Heart right ventricle (tissue), 16 donors: ENCODE measurements around the gene ARHGAP42. TPM values are rescaled to one million over a fixed set of nuclear protein-coding genes. Genes with fewer than 3 reads are reported as not detected.

Source experiments
- ATAC-seq, 8 donors: fragments of 200-7000 bp; cut with Tn5 transposase; one replicate each; pipeline ENCODE4 v1.9.1; 2020; ENCODE audit warnings: mild to moderate bottlenecking in 8 of 8, moderate library complexity in 8 of 8, moderate number of reproducible peaks in 1 of 8
- DNase-seq, 2 donors: peaks; one replicate each; pipeline ENCODE4 v3.0.0-alpha.2; 2020
- H3K27ac ChIP-seq, 10 donors: fragments of 200-600 bp; sonication (generic) in 2 of 10; one replicate each; pipeline versions ENCODE4 v1.5.0 to v1.8.0; 2020 to 2022; ENCODE audit warnings: mild to moderate bottlenecking in 3 of 10
- H3K27me3 ChIP-seq, 7 donors: fragments of 200-600 bp; one replicate each; pipeline ENCODE4 v1.8.0; 2021 to 2022; ENCODE audit warnings: mild to moderate bottlenecking in 2 of 7
- H3K36me3 ChIP-seq, 9 donors: fragments of 200-600 bp; sonication (generic) in 1 of 9; one replicate each; pipeline versions ENCODE4 v1.5.0 to v1.8.0; 2020 to 2022; ENCODE audit warnings: mild to moderate bottlenecking in 2 of 9
- H3K4me1 ChIP-seq, 9 donors: fragments of 200-600 bp; sonication (generic) in 1 of 9; one replicate each; pipeline versions ENCODE4 v1.5.0 to v1.8.0; 2020 to 2022; ENCODE audit warnings: mild to moderate bottlenecking in 4 of 9
- H3K4me3 ChIP-seq, 10 donors: fragments of 200-600 bp; sonication (generic) in 2 of 10; one replicate each; pipeline versions ENCODE4 v1.5.0 to v1.8.0; 2020 to 2022; ENCODE audit warnings: mild to moderate bottlenecking in 7 of 10, moderate library complexity in 2 of 10
- H3K9me3 ChIP-seq, 11 donors: fragments of 200-600 bp in 10 of 11; sonication (generic) in 2 of 11; one replicate each; pipeline versions ENCODE4 v1.5.0 to v1.8.0; 2013 to 2022; ENCODE audit warnings: mild to moderate bottlenecking in 2 of 11, control low read depth in 1 of 11, moderate library complexity in 1 of 11
- CTCF ChIP-seq, 9 donors: fragments of 200-600 bp; sonication (generic) in 2 of 9; IDR thresholded peaks; one replicate each; pipeline versions ENCODE4 v1.5.0 to v1.8.0; 2021 to 2022; ENCODE audit warnings: antibody characterized with exemption in 9 of 9, mild to moderate bottlenecking in 5 of 9, moderate library complexity in 1 of 9
- WGBS, 2 donors: extraction: QIAGEN DNeasy Blood & Tissue Kit; methylation state at CpG; one replicate each; pipeline ENCODE4 v1.1.7; 2013; ENCODE audit warnings: inconsistent platforms in 1 of 2; 5-methylcytosine and 5-hydroxymethylcytosine counted together
- intact Hi-C, 10 donors: fragments of 100-400 bp; cut with DNase I; formaldehyde crosslinking; loops; one replicate each; pipeline versions ENCODE4 v1.11.1 to v1.14.2; 2022
- polyA plus RNA-seq, 2 donors: library from polyadenylated mRNA; stranded (reverse); fragments of 200-250 nt; gene quantifications; one replicate each; pipeline ENCODE4 v1.2.3, GENCODE V29; 2013
- total RNA-seq, 10 donors: library from RNA; stranded (reverse); fragmentation: NEBNext Ultra II Directional in 3 of 10; extraction: Animal tissue kit (Norgen Biotek cat#: 25700) in 3 of 10; gene quantifications; one replicate each; pipeline versions ENCODE4 v1.2.1 to v1.2.4, GENCODE V29; 2021 to 2023
- donor health status: Arrhythmogenic right ventricular cardiomyopathy.
- donor health status: ischemic (EF 13 %, LVEDD 7.1; RV severe dilation, severe dysfunction).
- donor health status: healthy with polysubstance abuse.
- donor health status: DM: no; HTN: yes; CAD: no.
- donor health status: DM: no; HTN: no; CAD: no.
- donor health status: ischemic (EF 25% LVEDD 6.9; RV normal size, moderate dysfunction).
- donor health status: ischemic (EF 25% LVEDD 5.7; RV mildly dilated, moderate dysfunction).
- donor health status: healthy.
- donor health status: DM: yes; HTN: yes; CAD: no.
- donor health status: Ischemic cardiomyopathy.
- donor health status: ischemic (EF 35%, LVEDD 5.7; RV mildly dilated, moderate dysfunction).
- donor health status: nonischemic (EF 11% LVEDD 7.7; RV severe dilation, severe dysfunction).
- donor health status: DM: yes; HTN: yes; CAD: no.
- donor health status: PGD.
- donor health status: ischemic (EF 29% LVEDD 5.4; RV normal size, mild dysfunction).
- donor health status: nonischemic (EF 23%, LVEDD 6.1; RV moderate dilation, normal function).

The ARHGAP42 gene
- total and polyA plus RNA-seq, 12 donors, result 3.9 to 13.1 (median 8.8) TPM

- Histone ChIP-seq H3K27me3 (no peaks in the 10 kb centered on the region), H3K36me3 (no peaks in the 10 kb centered on the region), H3K27ac (no peak overlapping the region), H3K9me3 (no peaks in the 10 kb centered on the region), H3K4me3 (no peak overlapping the region), H3K4me1 (peaks cover 0 to 8% (median 0%) of the 10 kb centered on the region in 9 donors)
- TF ChIP-seq CTCF (IDR thresholded peaks at IDR 0.05), result no peak
- DNase-seq (no peak), ATAC-seq (no peak)
- intact Hi-C loops, result loop anchor here in 2 of 10 donors (10.0 kb wide), 2 partner anchors 125 to 135 kb away; partner anchors contain the start of gene PGR (in 1 of the 2)
- WGBS, 2 donors, result 88 to 96% methylated on average over 1 of the region's 1 CpG
These were observed 312.7 kb downstream of the ARHGAP42 start for GRCh38 chr11:100999756-101000155.

GRCh38 chr11:101003468-101003867 is 316.4 kb downstream of the ARHGAP42 start:
- DNase-seq (no peak), ATAC-seq (no peak)
- intact Hi-C loops, result no loop called here
- WGBS, 2 donors, result 81 to 85% methylated on average over 4 of the region's 4 CpGs
- H3K4me1 ChIP-seq, result no peaks in the 10 kb centered on the region
- TF ChIP-seq CTCF (IDR thresholded peaks at IDR 0.05), result no peak
- no peaks in the 10 kb centered on the region for H3K9me3 ChIP-seq
- H3K27me3 ChIP-seq, result no peaks in the 10 kb centered on the region
- no peaks in the 10 kb centered on the region for H3K36me3 ChIP-seq
- no peak overlapping the region for H3K27ac ChIP-seq
- H3K4me3 ChIP-seq, result no peak overlapping the region

- Histone ChIP-seq H3K4me1 (peaks cover 0 to 5% (median 0%) of the 10 kb centered on the region in 9 donors), H3K4me3 (no peak overlapping the region), H3K36me3 (no peaks in the 10 kb centered on the region), H3K9me3 (no peaks in the 10 kb centered on the region), H3K27ac (no peak overlapping the region), H3K27me3 (no peaks in the 10 kb centered on the region)
- no peak for TF ChIP-seq CTCF (IDR thresholded peaks at IDR 0.05)
- ATAC-seq (no peak), DNase-seq (no peak)
- intact Hi-C loops, result no loop called here
- 28 to 93% methylated on average over 1 of the region's 1 CpG for WGBS, 2 donors
These were observed 322.0 kb downstream of the ARHGAP42 start for GRCh38 chr11:101008961-101009689.

GRCh38 chr11:101009690-101010055 is 322.6 kb downstream of the ARHGAP42 start:
- Histone ChIP-seq H3K36me3 (no peaks in the 10 kb centered on the region), H3K4me1 (peaks cover 0 to 5% (median 0%) of the 10 kb centered on the region in 9 donors), H3K27me3 (no peaks in the 10 kb centered on the region), H3K27ac (no peak overlapping the region), H3K9me3 (no peaks in the 10 kb centered on the region), H3K4me3 (no peak overlapping the region)
- TF ChIP-seq CTCF (IDR thresholded peaks at IDR 0.05), result no peak
- WGBS, 2 donors, result 70 to 71% methylated on average over 2 of the region's 2 CpGs
- intact Hi-C loops, result no loop called here
- ATAC-seq (no peak), DNase-seq (no peak)
